Measurements from ENCODE around the gene ANKRD7.

- TF ChIP-seq, protein P1, sequence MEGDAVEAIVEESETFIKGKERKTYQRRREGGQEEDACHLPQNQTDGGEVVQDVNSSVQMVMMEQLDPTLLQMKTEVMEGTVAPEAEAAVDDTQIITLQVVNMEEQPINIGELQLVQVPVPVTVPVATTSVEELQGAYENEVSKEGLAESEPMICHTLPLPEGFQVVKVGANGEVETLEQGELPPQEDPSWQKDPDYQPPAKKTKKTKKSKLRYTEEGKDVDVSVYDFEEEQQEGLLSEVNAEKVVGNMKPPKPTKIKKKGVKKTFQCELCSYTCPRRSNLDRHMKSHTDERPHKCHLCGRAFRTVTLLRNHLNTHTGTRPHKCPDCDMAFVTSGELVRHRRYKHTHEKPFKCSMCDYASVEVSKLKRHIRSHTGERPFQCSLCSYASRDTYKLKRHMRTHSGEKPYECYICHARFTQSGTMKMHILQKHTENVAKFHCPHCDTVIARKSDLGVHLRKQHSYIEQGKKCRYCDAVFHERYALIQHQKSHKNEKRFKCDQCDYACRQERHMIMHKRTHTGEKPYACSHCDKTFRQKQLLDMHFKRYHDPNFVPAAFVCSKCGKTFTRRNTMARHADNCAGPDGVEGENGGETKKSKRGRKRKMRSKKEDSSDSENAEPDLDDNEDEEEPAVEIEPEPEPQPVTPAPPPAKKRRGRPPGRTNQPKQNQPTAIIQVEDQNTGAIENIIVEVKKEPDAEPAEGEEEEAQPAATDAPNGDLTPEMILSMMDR (IDR thresholded peaks at IDR 0.05; ENCODE audit: insufficient read depth, low read length, poor library complexity, severe bottlenecking): no peak
- no peak for TF ChIP-seq EZH2phosphoT487 (conservative IDR thresholded peaks at IDR 0.05; ENCODE audit: low read length)
Measured at GRCh38 chr7:118183428-118183785, 41.1 kb upstream of the ANKRD7 start.
